GM18870 (cell line): ENCODE results near the gene WWOX.

Source experiments
- ATAC-seq: cut with Tn5 transposase; IDR thresholded peaks from one replicate; pipeline ENCODE4 v1.9.1; 2021; ENCODE audit warnings: moderate library complexity; ENCODE audit not compliant: unreplicated experiment

WWOX gene

DNA sequence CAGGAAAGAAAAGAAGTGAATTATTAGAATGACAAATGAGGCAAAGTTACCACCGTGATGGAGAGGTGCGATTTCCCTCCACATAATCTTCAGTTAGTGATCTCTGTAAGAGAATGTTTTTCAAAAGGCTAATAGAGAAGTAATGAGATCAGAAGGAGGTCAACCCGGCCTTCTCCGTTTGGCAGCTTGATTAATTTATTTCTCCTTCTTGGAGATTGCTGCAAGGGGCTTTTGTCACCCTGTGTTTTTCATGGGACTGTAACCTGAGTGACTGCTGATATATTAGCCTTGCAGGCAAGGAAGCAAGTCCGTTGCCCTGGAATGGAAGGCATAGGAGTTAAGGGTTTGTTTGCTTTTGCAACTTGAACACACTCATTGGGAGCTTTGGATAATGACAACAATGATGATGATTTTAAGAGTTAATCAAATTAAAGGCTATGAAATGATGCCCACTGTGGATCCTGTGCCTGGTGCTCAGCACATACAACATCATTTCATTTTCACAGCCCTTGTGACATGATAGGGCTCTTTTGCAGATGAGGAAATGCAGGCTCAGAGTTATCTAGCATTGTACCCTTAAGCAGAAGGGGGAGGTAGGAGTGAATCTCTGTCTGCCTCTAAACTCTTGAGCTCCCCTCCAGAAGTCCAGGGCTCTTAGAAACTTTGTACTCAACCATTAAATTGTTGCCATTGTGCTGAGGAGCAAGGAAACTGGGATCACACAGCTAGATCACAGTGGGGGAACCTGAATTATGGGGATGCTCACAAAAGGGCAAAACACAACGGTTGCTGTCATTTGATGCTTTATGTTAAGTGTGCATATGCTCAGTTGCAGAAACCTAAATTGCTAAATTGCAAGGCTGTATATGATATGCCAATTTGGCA lies 226.3 kb downstream of the WWOX start:
- no peak for ATAC-seq

DNA sequence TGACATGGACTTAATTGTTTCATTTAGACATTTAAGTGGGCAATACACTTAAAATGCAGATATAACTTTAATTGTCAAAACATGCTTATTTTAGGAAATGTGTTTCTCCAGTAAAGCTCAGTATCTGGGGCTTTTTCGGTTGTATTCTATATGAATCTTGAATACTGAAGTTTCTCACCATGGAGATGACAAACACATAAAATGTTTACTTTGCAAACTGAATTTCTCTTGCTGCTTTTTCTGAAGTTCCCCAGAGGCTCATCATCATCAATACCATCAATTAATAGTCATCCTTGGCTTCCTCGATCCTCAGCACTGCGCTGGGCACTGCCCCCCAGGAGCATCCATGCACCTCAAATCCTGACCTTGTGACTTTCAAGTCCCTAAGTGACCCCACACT lies 227.3 kb downstream of the WWOX start:
- ATAC-seq = no peak

DNA sequence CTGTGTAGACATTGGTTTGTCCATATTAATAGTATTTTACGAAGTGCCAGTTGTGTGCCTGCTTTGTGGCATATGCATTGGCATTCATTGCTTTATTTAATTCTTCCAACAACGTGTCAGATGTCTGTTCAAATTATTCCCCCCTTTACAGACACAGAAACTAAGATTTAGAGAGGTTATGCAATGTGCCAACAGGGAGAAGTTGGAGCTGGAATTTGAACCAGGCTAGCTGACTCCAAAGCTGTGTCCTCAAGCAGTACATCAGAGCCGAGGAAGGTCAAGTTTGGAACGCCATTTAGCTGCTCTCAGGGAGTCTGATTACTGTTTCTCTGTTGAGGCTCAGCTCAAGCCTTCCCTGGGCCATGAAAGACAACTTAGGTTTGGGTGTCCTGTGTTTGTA lies 232.3 kb downstream of the WWOX start:
- ATAC-seq = no peak

GRCh38 chr16:78333808-78334207 lies 234.4 kb downstream of the WWOX start:
- ATAC-seq = no peak

DNA sequence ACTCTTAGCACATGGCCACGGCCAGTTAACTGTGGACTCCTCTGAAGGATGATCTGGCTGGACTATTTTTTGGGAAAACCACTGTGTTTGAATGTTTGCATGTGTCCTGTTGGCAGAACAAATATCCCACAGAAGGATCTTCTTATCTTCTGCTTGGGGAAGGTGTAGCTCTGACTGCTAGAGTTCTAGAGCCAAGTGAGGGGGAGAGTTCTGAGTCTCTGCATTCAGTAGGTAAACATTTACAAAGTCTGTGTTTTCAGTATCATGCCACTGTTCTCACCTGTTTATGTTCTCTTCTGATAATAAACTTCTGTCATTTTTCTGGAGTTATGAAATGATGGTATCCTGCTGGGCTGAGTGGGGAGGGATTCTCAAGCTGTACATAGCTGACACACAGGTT lies 241.1 kb downstream of the WWOX start:
- ATAC-seq = no peak

GRCh38 chr16:78348068-78348467 lies 248.6 kb downstream of the WWOX start:
- no peak for ATAC-seq

DNA sequence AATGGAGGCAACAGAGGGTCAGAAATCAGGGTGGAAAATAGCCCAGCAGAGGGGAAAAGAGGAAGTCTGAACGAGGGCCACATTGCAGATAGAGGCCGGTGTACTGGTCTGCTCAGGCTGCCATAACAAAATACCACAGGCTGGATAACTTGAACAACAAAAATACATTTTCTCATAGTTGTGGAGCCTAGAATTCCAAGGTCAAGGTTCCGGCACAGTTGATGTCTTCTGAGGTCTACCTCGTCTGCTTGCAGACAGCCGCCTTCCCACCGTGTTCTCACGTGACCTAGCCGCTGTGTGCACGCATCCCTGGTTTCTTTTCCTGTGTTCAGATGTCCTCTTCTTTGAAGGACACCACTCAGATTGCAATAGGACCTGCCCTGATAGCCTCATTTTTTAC lies 249.4 kb downstream of the WWOX start:
- ATAC-seq = no peak

DNA sequence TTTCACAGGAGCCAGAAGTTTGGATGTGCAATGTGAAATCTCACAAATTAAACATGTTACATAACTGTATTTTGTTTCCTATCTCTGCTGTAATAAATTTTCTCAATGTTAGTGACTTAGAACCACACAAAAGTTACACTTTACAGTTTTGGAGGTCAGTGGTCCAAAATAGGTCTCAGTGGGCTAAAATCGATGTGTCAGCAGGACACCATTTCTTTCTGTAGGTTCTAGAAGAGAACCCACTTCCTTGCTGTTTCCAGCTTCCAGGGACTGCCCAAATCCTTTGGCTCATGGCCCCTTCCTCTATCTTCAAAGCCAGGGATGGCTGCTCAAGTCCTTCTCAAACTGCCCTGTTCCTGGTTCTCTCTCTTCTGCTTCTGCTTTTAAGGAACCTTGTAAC lies 252.7 kb downstream of the WWOX start:
- no peak for ATAC-seq

- no peak for ATAC-seq
Measured at GRCh38 chr16:78353640-78354275, 254.3 kb downstream of the WWOX start.

DNA sequence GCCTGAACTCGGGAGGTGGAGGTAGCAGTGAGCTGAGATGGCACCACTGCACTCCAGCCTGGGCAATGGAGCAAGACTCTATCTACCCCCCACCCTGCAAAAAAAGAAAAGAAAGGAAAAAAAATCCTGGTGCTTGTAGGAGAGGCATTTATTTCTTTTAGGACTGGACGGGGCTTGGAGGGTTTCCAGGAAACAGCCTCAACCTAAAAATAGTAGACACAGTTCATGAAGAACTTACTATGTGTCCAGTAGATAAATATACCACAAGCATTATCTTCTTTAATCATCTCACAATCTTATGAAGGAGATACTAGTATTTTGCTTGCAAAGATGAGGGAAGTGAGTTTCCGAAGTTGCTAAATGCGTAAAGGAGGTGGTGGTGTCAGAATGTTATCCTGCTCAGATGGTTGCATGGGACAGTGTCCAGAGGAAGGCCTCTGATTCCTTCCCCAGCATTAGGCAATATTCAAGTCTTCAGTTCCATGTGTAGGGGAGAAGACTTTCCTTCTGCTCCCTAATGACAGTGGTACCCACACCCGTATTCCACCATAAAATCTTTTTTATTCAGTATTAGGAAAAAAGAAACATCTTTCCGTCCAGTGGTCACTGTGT lies 263.2 kb downstream of the WWOX start:
- no peak for ATAC-seq

DNA sequence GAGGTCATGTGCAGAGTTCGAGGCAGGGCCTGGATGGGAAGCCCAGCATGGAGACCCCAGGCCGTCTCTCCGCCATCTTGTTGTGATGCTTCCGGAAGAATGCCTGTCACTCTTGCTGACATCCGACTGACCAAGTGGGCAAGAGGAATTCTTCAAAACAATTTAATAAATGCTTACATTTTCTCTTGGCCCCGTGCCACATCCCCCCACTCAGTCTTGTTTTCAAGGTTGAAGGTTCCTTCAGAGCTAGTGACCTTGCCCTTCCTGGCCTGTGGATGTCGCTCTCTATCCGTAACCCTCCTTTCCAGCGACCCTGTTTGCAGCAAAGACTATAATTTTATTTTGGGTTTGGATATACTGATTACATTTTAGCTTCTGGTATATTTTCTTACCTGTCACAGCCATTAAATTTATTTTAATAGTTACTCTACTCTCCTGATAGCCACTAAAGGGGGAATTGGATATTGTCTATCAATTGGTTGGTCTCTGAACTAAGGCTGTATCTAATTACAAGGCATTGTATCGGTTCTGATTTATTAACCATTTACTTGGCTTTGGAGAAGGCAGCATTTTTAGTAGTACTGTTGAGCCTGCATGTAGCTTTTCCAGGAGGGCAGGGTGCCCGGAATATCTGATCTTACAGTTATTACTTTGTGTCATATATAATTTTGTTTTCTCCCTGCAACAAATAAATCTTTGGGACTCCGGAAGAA lies 264.5 kb downstream of the WWOX start:
- no peak for ATAC-seq

DNA sequence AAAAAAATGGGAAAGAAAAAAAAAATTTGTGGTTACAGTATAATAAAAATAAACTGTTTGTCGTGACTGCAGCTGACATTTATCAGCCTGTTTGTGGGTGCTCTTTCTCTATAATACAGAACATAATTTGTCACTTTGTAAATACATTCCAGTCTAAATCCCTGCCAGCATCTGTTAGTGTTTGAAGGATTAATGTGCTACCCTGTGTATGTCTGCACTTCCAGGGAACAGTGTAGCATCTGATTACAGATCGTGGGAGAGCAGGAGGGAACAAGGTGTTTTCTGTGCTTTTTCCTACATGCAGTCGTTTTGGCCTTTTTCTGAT lies 265.1 kb downstream of the WWOX start:
- no peak for ATAC-seq

DNA sequence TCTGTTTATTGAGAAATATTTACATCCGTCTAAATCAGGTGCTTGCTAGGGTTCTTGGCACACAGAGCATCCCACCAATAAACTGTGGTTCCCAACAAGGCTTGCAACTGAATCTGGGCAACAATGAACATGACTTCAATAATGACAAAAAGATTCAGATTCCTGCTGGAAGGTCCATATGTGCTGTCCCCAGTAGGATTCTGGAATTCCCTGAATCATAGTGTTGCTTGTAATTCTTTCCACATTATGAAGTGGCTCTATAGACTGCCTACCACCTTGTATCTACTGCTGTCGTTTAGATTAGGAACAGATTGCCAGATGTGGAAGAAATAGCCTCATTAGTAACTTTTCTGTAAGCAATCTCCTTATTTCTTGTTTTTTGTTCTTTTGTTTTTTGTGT lies 265.9 kb downstream of the WWOX start:
- no peak for ATAC-seq

- no peak for ATAC-seq
Measured at GRCh38 chr16:78368121-78369102, 269.0 kb downstream of the WWOX start.

GRCh38 chr16:78372277-78372676 lies 272.8 kb downstream of the WWOX start:
- ATAC-seq = no peak

- ATAC-seq = no peak
Measured at GRCh38 chr16:78375055-78375679, 275.7 kb downstream of the WWOX start.

DNA sequence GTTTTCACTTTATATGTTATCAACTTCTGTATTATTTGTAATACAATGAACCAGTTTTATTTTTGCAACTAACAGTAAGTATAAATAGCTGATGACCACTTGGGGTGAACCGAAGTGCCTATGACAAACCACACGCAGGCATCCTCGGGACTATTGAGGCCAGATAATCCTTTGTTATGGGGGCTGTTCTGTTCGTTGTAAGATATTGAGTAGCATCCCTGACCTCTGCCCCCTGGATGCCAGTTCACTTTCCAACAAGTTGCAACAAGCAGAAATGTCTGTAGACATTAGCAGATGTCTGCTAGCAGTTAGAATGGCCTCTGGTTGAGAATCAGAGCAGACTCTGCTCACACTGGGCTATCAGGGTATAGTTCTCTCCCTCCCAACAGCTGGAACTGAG lies 277.0 kb downstream of the WWOX start:
- no peak for ATAC-seq

- no peak for ATAC-seq
Measured at GRCh38 chr16:78377312-78377711, 277.9 kb downstream of the WWOX start.

- ATAC-seq = no peak
Measured at GRCh38 chr16:78381060-78381459, 281.6 kb downstream of the WWOX start.

DNA sequence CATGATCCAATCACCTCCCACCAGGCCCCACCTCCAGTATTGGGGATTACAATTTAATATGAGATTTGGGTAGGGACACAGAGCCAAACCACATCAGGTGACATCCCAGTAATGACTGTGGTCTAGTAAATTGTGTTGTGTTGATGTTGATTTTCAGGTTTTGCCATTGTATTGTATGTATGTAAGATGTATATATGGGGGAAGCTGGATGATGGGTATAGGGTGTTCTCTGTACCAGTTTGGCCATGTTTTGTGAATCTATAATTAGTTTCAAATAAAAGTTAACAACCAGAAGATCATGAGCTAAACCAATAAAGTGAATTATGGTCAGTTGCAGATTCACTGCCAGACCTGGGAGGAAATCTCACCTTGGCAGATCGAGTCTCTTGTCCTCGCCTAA lies 283.7 kb downstream of the WWOX start:
- no peak for ATAC-seq
